ENCODE data around the gene OBSCN. TPM values are rescaled to one million over a fixed set of nuclear protein-coding genes. Genes with fewer than 3 reads are reported as not detected.
"Not testable (repeated sequence)": the region's sequence is repeated elsewhere in the genome, so short reads cannot be mapped to it uniquely, and the experiment has no call there.

OBSCN gene
- total and polyA plus RNA-seq, 5 donors = 144 to 234 (median 188) TPM

DNA sequence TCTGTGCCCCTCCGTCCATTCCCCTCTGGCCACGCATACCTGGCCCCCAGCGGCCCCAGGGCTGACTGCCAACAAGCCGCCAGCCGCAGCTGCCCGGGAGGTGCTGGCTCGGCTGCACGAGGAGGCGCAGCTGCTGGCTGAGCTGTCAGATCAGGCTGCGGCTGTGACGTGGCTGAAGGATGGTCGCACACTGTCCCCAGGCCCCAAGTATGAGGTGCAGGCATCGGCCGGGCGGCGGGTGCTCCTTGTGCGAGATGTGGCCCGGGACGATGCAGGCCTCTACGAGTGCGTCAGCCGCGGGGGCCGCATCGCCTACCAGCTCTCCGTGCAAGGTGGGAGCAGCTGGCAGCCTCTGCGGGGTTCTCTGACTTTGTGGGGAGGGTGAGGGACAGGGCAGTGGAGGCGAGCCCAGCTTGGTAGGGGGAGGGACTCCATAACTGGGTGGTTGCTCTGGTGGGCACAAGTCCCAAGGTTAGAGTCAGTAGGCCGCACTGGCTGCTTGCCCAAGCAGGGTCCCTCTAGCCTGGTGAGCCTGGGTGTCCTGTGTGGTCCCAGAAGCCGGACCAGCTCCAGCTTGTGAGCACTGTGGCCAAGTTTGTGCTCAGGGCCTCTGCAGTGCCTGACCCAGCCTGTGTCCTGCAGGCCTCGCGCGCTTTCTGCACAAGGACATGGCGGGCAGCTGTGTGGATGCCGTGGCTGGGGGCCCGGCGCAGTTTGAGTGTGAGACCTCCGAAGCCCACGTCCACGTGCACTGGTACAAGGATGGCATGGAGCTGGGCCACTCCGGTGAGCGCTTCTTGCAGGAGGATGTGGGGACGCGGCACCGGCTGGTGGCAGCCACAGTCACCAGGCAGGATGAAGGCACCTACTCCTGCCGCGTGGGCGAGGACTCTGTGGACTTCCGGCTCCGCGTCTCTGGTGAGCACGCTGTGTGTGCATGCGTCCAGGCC lies 8.8 kb downstream of the OBSCN start:
- intact Hi-C loops (cut with DNase I) = no loop called here
- no peaks in the 10 kb centered on the region for H3K9me3 ChIP-seq (ENCODE audit: control insufficient read depth, low read length)
- H3K27ac ChIP-seq (ENCODE audit: low read length) = peak overlapping the region; percentile 8
- no peaks in the 10 kb centered on the region for H3K4me1 ChIP-seq (ENCODE audit: control insufficient read depth, insufficient read depth, low read length)
- H3K4me3 ChIP-seq (ENCODE audit: low read length) = no peak overlapping the region
- ATAC-seq (no peak), DNase-seq (peak in 2 of 3 donors; percentile 74 to 79)
- 80% methylated on average over 53 of the region's 53 CpGs for WGBS
- H3K27me3 ChIP-seq (ENCODE audit: control insufficient read depth, insufficient read depth) = no peaks in the 10 kb centered on the region

- no peak for DNase-seq
- Histone ChIP-seq H3K27me3 (ENCODE audit: control insufficient read depth, insufficient read depth) (no peaks in the 10 kb centered on the region), H3K27ac (ENCODE audit: low read length) (no peak overlapping the region), H3K4me3 (ENCODE audit: low read length) (no peak overlapping the region), H3K4me1 (ENCODE audit: control insufficient read depth, insufficient read depth, low read length) (no peaks in the 10 kb centered on the region), H3K9me3 (ENCODE audit: control insufficient read depth, low read length) (no peaks in the 10 kb centered on the region)
- intact Hi-C loops (cut with DNase I) = no loop called here
- no peak for ATAC-seq
- WGBS = 81% methylated on average over 14 of the region's 14 CpGs
Measured at GRCh38 chr1:228217551-228218344, 9.9 kb downstream of the OBSCN start.

DNA sequence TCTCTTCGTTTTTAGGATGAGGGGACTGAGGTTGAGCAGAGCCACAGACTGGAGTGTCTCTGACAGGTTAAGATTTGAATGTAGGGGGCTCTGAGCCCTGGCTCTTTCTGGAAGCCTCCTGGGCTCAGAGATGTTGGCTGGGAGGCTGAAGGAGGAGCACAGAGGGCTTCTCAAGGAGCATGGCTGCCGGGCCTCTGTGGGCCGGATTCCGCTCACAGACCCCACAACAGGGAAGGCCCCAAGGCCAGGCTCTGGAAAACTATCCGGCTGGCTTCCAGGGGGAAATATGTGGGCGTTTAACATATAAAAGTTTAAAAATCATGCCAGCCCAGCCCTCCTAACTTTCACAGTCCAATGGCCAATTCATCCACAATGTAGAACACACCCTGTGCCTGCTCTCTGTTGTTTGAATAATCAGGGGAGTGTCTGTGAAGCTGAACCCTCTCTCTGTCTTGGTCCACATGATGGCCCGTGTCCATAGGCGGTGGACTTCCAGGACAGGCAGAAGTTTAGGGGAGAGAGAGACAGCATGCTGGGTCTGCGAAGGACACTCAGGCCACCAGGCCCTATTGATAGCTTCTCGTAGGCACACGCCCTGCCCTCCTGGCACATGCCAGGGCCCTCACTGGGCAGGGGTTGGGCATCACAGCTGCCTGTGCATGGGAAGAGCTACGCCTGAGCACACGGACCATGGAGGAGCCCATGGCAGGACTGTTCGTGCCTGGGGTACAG lies 10.8 kb downstream of the OBSCN start:
- intact Hi-C loops (cut with DNase I) = no loop called here
- ATAC-seq (no peak), DNase-seq (no peak)
- Histone ChIP-seq H3K27me3 (ENCODE audit: control insufficient read depth, insufficient read depth) (no peaks in the 10 kb centered on the region), H3K27ac (ENCODE audit: low read length) (no peak overlapping the region), H3K4me1 (ENCODE audit: control insufficient read depth, insufficient read depth, low read length) (no peaks in the 10 kb centered on the region), H3K4me3 (ENCODE audit: low read length) (no peak overlapping the region), H3K9me3 (ENCODE audit: control insufficient read depth, low read length) (no peaks in the 10 kb centered on the region)
- 78% methylated on average over 14 of the region's 14 CpGs for WGBS

GRCh38 chr1:228219245-228219961 lies 11.6 kb downstream of the OBSCN start:
- no peaks in the 10 kb centered on the region for H3K27me3 ChIP-seq (ENCODE audit: control insufficient read depth, insufficient read depth)
- no peaks in the 10 kb centered on the region for H3K9me3 ChIP-seq (ENCODE audit: control insufficient read depth, low read length)
- ATAC-seq (no peak), DNase-seq (no peak)
- no peaks in the 10 kb centered on the region for H3K4me1 ChIP-seq (ENCODE audit: control insufficient read depth, insufficient read depth, low read length)
- H3K4me3 ChIP-seq (ENCODE audit: low read length) = no peak overlapping the region
- WGBS = 88% methylated on average over 16 of the region's 16 CpGs
- H3K27ac ChIP-seq (ENCODE audit: low read length) = no peak overlapping the region
- intact Hi-C loops (cut with DNase I) = no loop called here

- WGBS = 89% methylated on average over 28 of the region's 28 CpGs
- no peak for DNase-seq
Measured at GRCh38 chr1:228219962-228220780, 12.3 kb downstream of the OBSCN start.

DNA sequence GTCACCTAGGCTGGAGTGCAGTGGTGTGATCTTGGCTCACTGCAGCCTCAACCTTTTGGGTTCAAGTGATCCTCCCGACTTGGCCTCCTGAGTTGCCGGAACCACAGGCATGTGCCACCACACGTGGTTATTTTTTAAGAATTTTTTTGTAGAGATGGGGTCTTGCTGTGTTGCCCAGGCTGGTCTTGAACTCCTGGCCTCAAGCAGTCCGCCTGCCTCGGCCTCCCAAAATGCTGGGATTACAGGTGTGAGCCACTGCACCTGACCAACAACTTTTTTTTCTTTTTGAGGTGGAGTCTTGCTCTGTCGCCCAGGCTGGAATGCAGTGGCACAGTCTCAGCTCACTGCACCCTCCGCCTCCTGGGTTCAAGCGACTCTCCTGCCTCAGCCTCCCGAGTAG lies 13.3 kb downstream of the OBSCN start:
- H3K27me3 ChIP-seq (ENCODE audit: control insufficient read depth, insufficient read depth); H3K9me3 ChIP-seq (ENCODE audit: control insufficient read depth, low read length); intact Hi-C loops (cut with DNase I); DNase-seq; H3K27ac ChIP-seq (ENCODE audit: low read length); H3K4me3 ChIP-seq (ENCODE audit: low read length); H3K4me1 ChIP-seq (ENCODE audit: control insufficient read depth, insufficient read depth, low read length); ATAC-seq: not testable (repeated sequence)
- WGBS = 92% methylated on average over 9 of the region's 9 CpGs

More at GRCh38 chr1:228219962-228220780, 12.3 kb downstream of the OBSCN start:
- intact Hi-C loops (cut with DNase I) = no loop called here
- peaks cover 4% of the 10 kb centered on the region for H3K9me3 ChIP-seq (ENCODE audit: control insufficient read depth, low read length)
- no peak for ATAC-seq
- no peak overlapping the region for H3K27ac ChIP-seq (ENCODE audit: low read length)
- no peaks in the 10 kb centered on the region for H3K4me1 ChIP-seq (ENCODE audit: control insufficient read depth, insufficient read depth, low read length)
- H3K27me3 ChIP-seq (ENCODE audit: control insufficient read depth, insufficient read depth) = no peaks in the 10 kb centered on the region
- no peak overlapping the region for H3K4me3 ChIP-seq (ENCODE audit: low read length)

GRCh38 chr1:228222548-228222947 lies 14.7 kb downstream of the OBSCN start:
- ATAC-seq = no peak
- Histone ChIP-seq H3K4me1 (ENCODE audit: control insufficient read depth, insufficient read depth, low read length) (peaks cover 2% of the 10 kb centered on the region), H3K27ac (ENCODE audit: low read length) (no peak overlapping the region), H3K27me3 (ENCODE audit: control insufficient read depth, insufficient read depth) (no peaks in the 10 kb centered on the region), H3K4me3 (ENCODE audit: low read length) (no peak overlapping the region), H3K9me3 (ENCODE audit: control insufficient read depth, low read length) (peaks cover 4% of the 10 kb centered on the region)
- 74% methylated on average over 11 of the region's 11 CpGs for WGBS
- no peak for DNase-seq
- intact Hi-C loops (cut with DNase I) = no loop called here

GRCh38 chr1:228224198-228225164 lies 16.6 kb downstream of the OBSCN start:
- peaks cover 4% of the 10 kb centered on the region for H3K9me3 ChIP-seq (ENCODE audit: control insufficient read depth, low read length)
- 88% methylated on average over 16 of the region's 16 CpGs for WGBS
- no peak for DNase-seq
- no peaks in the 10 kb centered on the region for H3K27me3 ChIP-seq (ENCODE audit: control insufficient read depth, insufficient read depth)
- no peak for ATAC-seq
- H3K4me3 ChIP-seq (ENCODE audit: low read length) = no peak overlapping the region
- intact Hi-C loops (cut with DNase I) = no loop called here
- peaks cover 2% of the 10 kb centered on the region for H3K4me1 ChIP-seq (ENCODE audit: control insufficient read depth, insufficient read depth, low read length)
- no peak overlapping the region for H3K27ac ChIP-seq (ENCODE audit: low read length)

- H3K27me3 ChIP-seq (ENCODE audit: control insufficient read depth, insufficient read depth) = no peaks in the 10 kb centered on the region
- DNase-seq (no peak), ATAC-seq (no peak)
- peaks cover 4% of the 10 kb centered on the region for H3K9me3 ChIP-seq (ENCODE audit: control insufficient read depth, low read length)
- H3K4me3 ChIP-seq (ENCODE audit: low read length) = no peak overlapping the region
- intact Hi-C loops (cut with DNase I) = no loop called here
- H3K4me1 ChIP-seq (ENCODE audit: control insufficient read depth, insufficient read depth, low read length) = peaks cover 2% of the 10 kb centered on the region
- H3K27ac ChIP-seq (ENCODE audit: low read length) = no peak overlapping the region
- 0% methylated on average over 2 of the region's 2 CpGs for WGBS
Measured at GRCh38 chr1:228225165-228225710, 17.4 kb downstream of the OBSCN start.

Data from right cardiac atrium (tissue), 5 donors.